Smooth muscle cell (in vitro differentiated cells): Measurements from ENCODE around the gene GDI2. TPM values are rescaled to one million over a fixed set of nuclear protein-coding genes. Genes with fewer than 3 reads are reported as not detected.

ENCODE experiments used
- DNase-seq: peaks from one replicate; lab custom pipeline; 2025; ENCODE audit not compliant: unreplicated experiment; lab: John Stamatoyannopoulos, UW
- H2AFZ ChIP-seq: fragments of 200-600 bp; sonication (generic); 2 replicates; pipeline ENCODE4 v1.6.0; 2016; ENCODE audit warnings: antibody characterized with exemption, low read depth, mild to moderate bottlenecking
- H3F3A ChIP-seq: fragments of 200-600 bp; sonication (generic); 2 replicates; pipeline ENCODE4 v1.6.0; 2017; ENCODE audit warnings: antibody characterized with exemption, low read depth
- H3K27ac ChIP-seq: fragments of 200-600 bp; sonication (generic); 2 replicates; pipeline ENCODE4 v1.5.1; 2016; ENCODE audit warnings: low read depth, mild to moderate bottlenecking
- H3K27me3 ChIP-seq: fragments of 200-600 bp; sonication (generic); 2 replicates; pipeline ENCODE4 v1.6.1; 2016; ENCODE audit warnings: low read depth, mild to moderate bottlenecking
- H3K36me3 ChIP-seq: fragments of 200-600 bp; sonication (generic); 2 replicates; pipeline ENCODE4 v1.5.1; 2016; ENCODE audit warnings: low read depth
- H3K4me1 ChIP-seq: fragments of 200-600 bp; sonication (generic); 2 replicates; pipeline ENCODE4 v1.5.1; 2016; ENCODE audit warnings: low read depth
- H3K4me2 ChIP-seq: fragments of 200-600 bp; sonication (generic); 2 replicates; pipeline ENCODE4 v1.6.0; 2016; ENCODE audit warnings: mild to moderate bottlenecking
- H3K4me3 ChIP-seq: fragments of 200-600 bp; sonication (generic); 2 replicates; pipeline ENCODE4 v1.5.1; 2016; ENCODE audit warnings: mild to moderate bottlenecking
- H3K79me2 ChIP-seq: fragments of 200-600 bp; sonication (generic); 2 replicates; pipeline ENCODE4 v1.6.0; 2016; ENCODE audit warnings: low read depth, mild to moderate bottlenecking
- H3K9ac ChIP-seq: fragments of 200-600 bp; sonication (generic); 2 replicates; pipeline ENCODE4 v1.6.0; 2016; ENCODE audit warnings: low read depth
- H3K9me3 ChIP-seq: fragments of 200-600 bp; sonication (generic); replicated peaks from 2 replicates; pipeline ENCODE4 v1.5.1; 2016; ENCODE audit warnings: low read depth
- H4K20me1 ChIP-seq: fragments of 200-600 bp; sonication (generic); 2 replicates; pipeline ENCODE4 v1.6.0; 2016; ENCODE audit warnings: low read depth
- WGBS: methylation state at CpG from one replicate; pipeline ENCODE4 v1.1.7; 2016; ENCODE audit warnings: low lambda C conversion rate; 5-methylcytosine and 5-hydroxymethylcytosine counted together
- polyA plus RNA-seq: library from polyadenylated mRNA; unstranded; fragments of >200 nt; fragmentation: Nextera tagmentation; extraction: Ambion mirVana; gene quantifications from 2 replicates; pipeline ENCODE4 v1.2.1, GENCODE V29; 2016
- total RNA-seq: library from RNA; depleted of rRNA; stranded (reverse); fragments of >200 nt; gene quantifications from 2 replicates; pipeline ENCODE4 v1.2.3, GENCODE V29; 2014
- TF ChIP-seq, protein P1 (sequence below): fragments of 200-600 bp; sonication (generic); IDR thresholded peaks from 2 replicates; pipeline ENCODE4 v1.5.1; 2017; ENCODE audit warnings: borderline replicate concordance, mild to moderate bottlenecking, antibody characterized with exemption; ENCODE audit not compliant: insufficient read depth, poor library complexity, severe bottlenecking

The GDI2 gene
- total and polyA plus RNA-seq, 2 experiments from 2014 or later, result 186 to 334 TPM

GRCh38 chr10:5814110-5815107 is 1.2 kb upstream of the GDI2 start:
- WGBS, result 30% methylated on average over 12 of the region's 12 CpGs
- Histone ChIP-seq H3K27me3 (no peaks in the 10 kb centered on the region), H3K27ac (peak overlapping the region; percentile 93), H2AFZ (peak overlapping the region; percentile 86), H3K9me3 (no peaks in the 10 kb centered on the region), H3K4me3 (peak overlapping the region; percentile 98), H3K4me2 (peak overlapping the region; percentile 92), H3K9ac (peak overlapping the region; percentile 95), H4K20me1 (peaks cover 33% of the 10 kb centered on the region), H3K36me3 (no peaks in the 10 kb centered on the region), H3K79me2 (peaks cover 45% of the 10 kb centered on the region), H3K4me1 (peaks cover 23% of the 10 kb centered on the region), H3F3A (no peaks in the 10 kb centered on the region)
- no peak for DNase-seq
- TF ChIP-seq, protein P1, sequence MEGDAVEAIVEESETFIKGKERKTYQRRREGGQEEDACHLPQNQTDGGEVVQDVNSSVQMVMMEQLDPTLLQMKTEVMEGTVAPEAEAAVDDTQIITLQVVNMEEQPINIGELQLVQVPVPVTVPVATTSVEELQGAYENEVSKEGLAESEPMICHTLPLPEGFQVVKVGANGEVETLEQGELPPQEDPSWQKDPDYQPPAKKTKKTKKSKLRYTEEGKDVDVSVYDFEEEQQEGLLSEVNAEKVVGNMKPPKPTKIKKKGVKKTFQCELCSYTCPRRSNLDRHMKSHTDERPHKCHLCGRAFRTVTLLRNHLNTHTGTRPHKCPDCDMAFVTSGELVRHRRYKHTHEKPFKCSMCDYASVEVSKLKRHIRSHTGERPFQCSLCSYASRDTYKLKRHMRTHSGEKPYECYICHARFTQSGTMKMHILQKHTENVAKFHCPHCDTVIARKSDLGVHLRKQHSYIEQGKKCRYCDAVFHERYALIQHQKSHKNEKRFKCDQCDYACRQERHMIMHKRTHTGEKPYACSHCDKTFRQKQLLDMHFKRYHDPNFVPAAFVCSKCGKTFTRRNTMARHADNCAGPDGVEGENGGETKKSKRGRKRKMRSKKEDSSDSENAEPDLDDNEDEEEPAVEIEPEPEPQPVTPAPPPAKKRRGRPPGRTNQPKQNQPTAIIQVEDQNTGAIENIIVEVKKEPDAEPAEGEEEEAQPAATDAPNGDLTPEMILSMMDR, result no peak

GRCh38 chr10:5813091-5813340 is 218 bp downstream of the GDI2 start:
- Histone ChIP-seq H3K27ac (peak overlapping the region; percentile 93), H3K4me3 (peak overlapping the region; percentile 98), H3K9me3 (no peaks in the 10 kb centered on the region), H4K20me1 (peaks cover 46% of the 10 kb centered on the region), H3K4me2 (peak overlapping the region; percentile 100), H3K9ac (peak overlapping the region; percentile 96), H3F3A (no peaks in the 10 kb centered on the region), H3K79me2 (peaks cover 59% of the 10 kb centered on the region), H2AFZ (peak overlapping the region; percentile 81), H3K27me3 (no peaks in the 10 kb centered on the region), H3K36me3 (no peaks in the 10 kb centered on the region), H3K4me1 (peaks cover 23% of the 10 kb centered on the region)
- TF ChIP-seq, protein P1, result no peak
- no peak for DNase-seq
- under 1% methylated on average over 27 of the region's 29 CpGs for WGBS

GRCh38 chr10:5812283-5813090 is 747 bp downstream of the GDI2 start:
- peak overlapping the region; percentile 96 for H3K9ac ChIP-seq
- H3K79me2 ChIP-seq, result peaks cover 64% of the 10 kb centered on the region
- peak overlapping the region; percentile 81 for H2AFZ ChIP-seq
- H3K4me3 ChIP-seq, result peak overlapping the region; percentile 98
- 1% methylated on average over 29 of the region's 49 CpGs for WGBS
- H3K27me3 ChIP-seq, result no peaks in the 10 kb centered on the region
- H3K36me3 ChIP-seq, result no peaks in the 10 kb centered on the region
- peak overlapping the region; percentile 100 for H3K4me2 ChIP-seq
- TF ChIP-seq, protein P1, result no peak
- peaks cover 52% of the 10 kb centered on the region for H4K20me1 ChIP-seq
- no peaks in the 10 kb centered on the region for H3K9me3 ChIP-seq
- DNase-seq, result peak; percentile 48
- peaks cover 23% of the 10 kb centered on the region for H3K4me1 ChIP-seq
- peak overlapping the region; percentile 93 for H3K27ac ChIP-seq
- no peaks in the 10 kb centered on the region for H3F3A ChIP-seq
